ENCODE results near the gene CHIA. TPM values are rescaled to one million over a fixed set of nuclear protein-coding genes. Genes with fewer than 3 reads are reported as not detected.

The CHIA gene
- total RNA-seq, 2 donors from 2014 or later, result not detected

DNA sequence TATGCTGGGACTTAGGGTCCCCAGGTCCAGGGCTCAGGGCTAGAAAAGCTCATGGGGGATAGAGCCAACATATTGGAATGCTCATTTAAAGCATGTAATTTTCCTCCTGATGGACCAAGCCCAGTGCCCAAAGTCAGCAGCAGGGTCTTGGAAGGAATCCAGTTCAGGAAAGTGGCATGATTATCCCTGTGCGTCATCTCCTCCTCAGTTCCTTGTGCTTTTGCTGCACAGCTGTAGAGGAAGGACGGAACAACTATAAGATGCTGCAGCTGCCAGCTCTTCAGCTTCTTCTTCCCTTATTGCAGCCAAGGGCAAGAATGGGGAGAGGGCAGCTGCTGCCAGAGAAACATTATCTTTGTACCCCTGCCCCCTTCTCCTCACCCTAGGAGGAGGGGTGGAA, 78.5 kb downstream of the CHIA start:
- WGBS, 2 experiments (ENCODE audit: insufficient coverage in 1 of 2, insufficient read length in 1 of 2), result 92 to 93% methylated on average over 2 of the region's 2 CpGs
- H3K36me3 Mint-ChIP-seq (ENCODE audit: low read depth), result no peaks in the 10 kb centered on the region
- no peaks in the 10 kb centered on the region for H3K9me3 Mint-ChIP-seq
- TF ChIP-seq, protein P1, sequence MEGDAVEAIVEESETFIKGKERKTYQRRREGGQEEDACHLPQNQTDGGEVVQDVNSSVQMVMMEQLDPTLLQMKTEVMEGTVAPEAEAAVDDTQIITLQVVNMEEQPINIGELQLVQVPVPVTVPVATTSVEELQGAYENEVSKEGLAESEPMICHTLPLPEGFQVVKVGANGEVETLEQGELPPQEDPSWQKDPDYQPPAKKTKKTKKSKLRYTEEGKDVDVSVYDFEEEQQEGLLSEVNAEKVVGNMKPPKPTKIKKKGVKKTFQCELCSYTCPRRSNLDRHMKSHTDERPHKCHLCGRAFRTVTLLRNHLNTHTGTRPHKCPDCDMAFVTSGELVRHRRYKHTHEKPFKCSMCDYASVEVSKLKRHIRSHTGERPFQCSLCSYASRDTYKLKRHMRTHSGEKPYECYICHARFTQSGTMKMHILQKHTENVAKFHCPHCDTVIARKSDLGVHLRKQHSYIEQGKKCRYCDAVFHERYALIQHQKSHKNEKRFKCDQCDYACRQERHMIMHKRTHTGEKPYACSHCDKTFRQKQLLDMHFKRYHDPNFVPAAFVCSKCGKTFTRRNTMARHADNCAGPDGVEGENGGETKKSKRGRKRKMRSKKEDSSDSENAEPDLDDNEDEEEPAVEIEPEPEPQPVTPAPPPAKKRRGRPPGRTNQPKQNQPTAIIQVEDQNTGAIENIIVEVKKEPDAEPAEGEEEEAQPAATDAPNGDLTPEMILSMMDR (conservative IDR thresholded peaks at IDR 0.05), result no peak
- no peaks in the 10 kb centered on the region for H3K36me3 ChIP-seq (ENCODE audit: control insufficient read depth, insufficient read depth, low read length)
- H3K4me3 ChIP-seq (ENCODE audit: low read length), result no peak overlapping the region
- no peak for DNase-seq
- no peak overlapping the region for H3K9ac ChIP-seq (ENCODE audit: extremely low read depth, low read length, poor library complexity, severe bottlenecking)
- no peaks in the 10 kb centered on the region for H3K9me3 ChIP-seq (ENCODE audit: control insufficient read depth, low read length)
- H3K4me1 Mint-ChIP-seq, result peaks cover 22% of the 10 kb centered on the region
- no peaks in the 10 kb centered on the region for H3K27me3 ChIP-seq (ENCODE audit: control insufficient read depth, insufficient read depth, low read length, poor library complexity, severe bottlenecking)
- no peak overlapping the region for H3K27ac Mint-ChIP-seq
- peaks cover 4% of the 10 kb centered on the region for H3K27me3 Mint-ChIP-seq (ENCODE audit: insufficient read depth)
- no peak overlapping the region for H3K27ac ChIP-seq (ENCODE audit: low read depth, low read length)
- no peak overlapping the region for H3K4me3 Mint-ChIP-seq
- H3K4me1 ChIP-seq (ENCODE audit: control insufficient read depth, insufficient read depth, low read length), result peaks cover 5% of the 10 kb centered on the region

DNA sequence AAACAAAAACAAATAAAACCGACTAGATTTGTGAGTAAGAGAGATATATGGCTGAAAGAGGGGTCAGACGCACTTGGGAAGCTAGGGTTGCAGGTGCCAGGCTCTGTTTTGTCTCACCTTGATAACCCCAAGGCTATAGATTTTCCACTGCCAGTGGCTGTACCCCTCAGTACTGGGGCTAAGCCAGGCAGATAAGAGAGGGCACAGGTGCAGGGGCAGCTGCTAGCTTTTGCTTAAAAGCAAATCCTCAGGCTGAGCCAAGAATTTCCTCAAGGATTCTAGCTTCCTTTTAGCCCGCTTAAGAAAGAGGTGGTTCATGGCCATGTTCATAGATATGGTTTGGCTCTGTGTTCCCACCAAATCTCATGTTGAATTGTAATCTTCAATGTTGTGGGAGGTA, 79.0 kb downstream of the CHIA start:
- H3K27ac Mint-ChIP-seq, result no peak overlapping the region
- Histone ChIP-seq H3K9me3 (ENCODE audit: control insufficient read depth, low read length) (no peaks in the 10 kb centered on the region), H3K27ac (ENCODE audit: low read depth, low read length) (no peak overlapping the region), H3K36me3 (ENCODE audit: control insufficient read depth, insufficient read depth, low read length) (no peaks in the 10 kb centered on the region), H3K4me1 (ENCODE audit: control insufficient read depth, insufficient read depth, low read length) (peaks cover under 1% of the 10 kb centered on the region), H3K4me3 (ENCODE audit: low read length) (no peak overlapping the region), H3K27me3 (ENCODE audit: control insufficient read depth, insufficient read depth, low read length, poor library complexity, severe bottlenecking) (no peaks in the 10 kb centered on the region), H3K9ac (ENCODE audit: extremely low read depth, low read length, poor library complexity, severe bottlenecking) (no peak overlapping the region)
- H3K4me1 Mint-ChIP-seq, result peaks cover 18% of the 10 kb centered on the region
- H3K4me3 Mint-ChIP-seq, result no peak overlapping the region
- TF ChIP-seq, protein P1 (conservative IDR thresholded peaks at IDR 0.05), result no peak
- H3K9me3 Mint-ChIP-seq, result no peaks in the 10 kb centered on the region
- WGBS, 2 experiments (ENCODE audit: insufficient coverage in 1 of 2, insufficient read length in 1 of 2), result 96 to 100% methylated on average over 2 to 3 of the region's 3 CpGs
- no peaks in the 10 kb centered on the region for H3K36me3 Mint-ChIP-seq (ENCODE audit: low read depth)
- H3K27me3 Mint-ChIP-seq (ENCODE audit: insufficient read depth), result peaks cover 4% of the 10 kb centered on the region
- no peak for DNase-seq

Other genes with a start within 250 kb of the CHIA start
- 10 to 100 TPM; 49.7 to 64.9 TPM for gene DRAM2, start 150.8 kb upstream of the CHIA start, total RNA-seq
- 10 to 100 TPM; 28.0 to 33.3 TPM for gene CEPT1, start 150.6 kb upstream of the CHIA start, total RNA-seq
- 1 to 10 TPM in 1 of 2 donors, under 1 TPM in 1; 0.89 to 2.6 TPM for gene DENND2D, start 90.2 kb upstream of the CHIA start, total RNA-seq
- not detected for gene CHI3L2, start 63.1 kb upstream of the CHIA start, total RNA-seq
- gene OVGP1, start 136.9 kb downstream of the CHIA start, total RNA-seq, result 1 to 10 TPM in 1 of 2 donors, under 1 TPM in 1; 0.73 to 4.2 TPM
- gene WDR77, start 158.4 kb downstream of the CHIA start, total RNA-seq, result 10 to 100 TPM; 60.4 to 68.4 TPM
- 100 to 1,000 TPM; 165 to 181 TPM for gene ATP5PB, start 158.6 kb downstream of the CHIA start, total RNA-seq
- under 1 TPM; 0.26 to 0.60 TPM for gene C1orf162, start 183.1 kb downstream of the CHIA start, total RNA-seq
- gene ADORA3, start 212.8 kb downstream of the CHIA start, total RNA-seq, result not detected
- not detected for gene TMIGD3, start 212.8 kb downstream of the CHIA start, total RNA-seq